Measurements from ENCODE around the gene NEGR1.

Gene NEGR1

DNA sequence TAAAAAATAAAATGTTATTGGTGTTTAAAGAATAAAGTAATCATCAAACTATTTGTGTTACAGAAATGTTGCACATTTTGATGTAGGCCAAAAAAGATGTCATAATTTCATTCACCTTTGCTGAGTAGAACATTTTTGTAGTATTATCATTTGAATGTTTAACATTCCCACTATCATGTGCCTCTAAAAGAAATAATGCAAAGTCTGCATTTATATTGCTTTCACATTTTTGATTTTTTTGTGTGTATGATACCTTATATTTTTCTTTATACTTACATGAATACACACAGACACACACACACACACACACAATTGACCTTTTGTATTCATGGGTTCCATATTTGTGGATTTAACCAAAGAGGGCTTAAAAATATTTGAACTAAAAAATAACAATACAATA lies 657.3 kb downstream of the NEGR1 start:
- DNase-seq (ENCODE audit: low read depth): no peak

DNA sequence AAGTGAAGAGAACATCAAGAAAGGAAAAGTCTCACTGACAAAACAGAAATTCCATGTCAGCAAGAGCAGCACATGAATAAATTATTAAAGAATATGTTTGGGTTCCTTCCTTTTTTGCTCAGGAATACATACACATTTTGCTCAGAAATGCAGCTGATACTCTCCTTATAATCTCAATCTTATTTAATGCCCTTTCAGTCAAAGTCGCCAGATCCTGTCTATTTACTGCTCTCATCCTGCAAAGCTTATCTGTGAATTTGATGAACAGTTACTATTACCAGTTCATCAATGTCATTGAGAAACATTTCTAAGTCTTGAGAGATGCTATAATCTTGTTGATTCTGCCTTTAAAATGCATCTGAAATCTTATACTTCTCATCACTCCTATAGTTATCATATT lies 658.5 kb downstream of the NEGR1 start:
- DNase-seq (ENCODE audit: low read depth): no peak

DNA sequence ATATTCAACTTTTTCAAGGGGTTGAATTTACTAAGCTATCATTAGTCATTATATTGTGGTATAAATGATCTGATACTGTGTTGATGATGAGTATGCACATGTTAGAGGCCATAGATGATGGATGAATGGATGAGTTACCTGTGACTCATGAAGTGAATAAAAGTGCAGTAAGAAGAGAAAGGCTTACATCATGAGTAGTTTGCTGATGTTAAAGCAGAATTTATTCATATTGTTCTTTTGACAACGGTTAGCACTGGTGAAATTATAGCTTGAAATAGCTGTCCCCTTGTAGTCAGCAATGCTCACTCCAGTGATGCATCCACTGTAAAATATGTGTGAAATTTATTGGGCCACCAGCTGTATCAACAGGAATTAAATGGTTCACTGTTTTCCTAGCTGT lies 660.6 kb downstream of the NEGR1 start:
- no peak for DNase-seq (ENCODE audit: low read depth)

DNA sequence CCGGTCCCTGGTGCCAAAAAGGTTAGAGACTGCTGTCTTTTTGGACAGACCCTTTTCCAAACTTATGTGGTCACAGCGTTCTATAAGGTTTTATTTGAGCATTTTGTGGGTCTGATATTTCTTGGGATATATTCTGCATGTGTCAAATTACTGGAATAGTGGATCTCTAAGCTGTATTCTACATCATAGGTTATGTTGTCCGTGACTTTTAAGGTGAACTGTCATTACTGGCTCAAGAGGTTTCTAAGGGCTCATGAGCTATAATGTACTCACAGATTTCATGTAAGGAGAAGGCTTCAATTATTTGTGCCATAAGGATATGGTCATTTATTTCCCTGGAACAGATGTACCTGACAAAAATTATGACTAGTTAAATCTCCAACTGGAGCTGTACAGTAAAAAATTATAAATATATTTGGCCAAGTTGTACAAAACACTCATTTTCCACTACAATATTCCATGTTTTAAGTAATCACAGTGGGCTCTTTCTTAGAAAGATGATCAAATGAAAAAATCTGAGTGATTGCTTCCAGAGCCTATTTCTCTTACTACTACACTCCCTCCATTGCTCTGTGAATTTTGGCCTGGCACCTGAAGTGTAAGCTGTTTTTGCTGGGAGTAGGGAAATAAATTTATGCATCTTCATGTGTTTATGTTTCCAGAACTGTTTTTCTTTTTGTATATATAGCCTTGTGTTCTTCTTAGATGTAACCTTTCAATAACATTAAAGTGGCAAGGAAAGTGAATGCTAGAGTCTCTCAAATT lies 663.4 kb downstream of the NEGR1 start:
- DNase-seq (ENCODE audit: low read depth): no peak

DNA sequence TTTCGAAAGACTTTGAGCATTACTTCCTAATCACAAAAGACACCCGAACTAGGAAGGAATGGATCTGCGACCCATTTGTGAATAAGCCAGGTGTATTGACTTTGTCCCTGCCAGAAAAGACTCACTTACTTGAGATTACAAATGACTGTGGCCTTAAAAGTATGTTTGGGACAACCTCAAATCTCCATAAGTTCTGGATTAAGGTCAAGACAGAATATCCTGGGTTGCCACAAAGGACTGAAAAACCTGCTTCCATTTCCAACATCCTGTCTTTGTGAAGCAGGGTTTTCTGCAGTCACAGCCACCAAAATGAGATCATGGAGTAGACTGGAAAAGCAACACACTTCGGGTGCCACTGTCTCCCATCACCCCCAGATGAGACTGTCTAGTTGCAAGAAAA lies 664.1 kb downstream of the NEGR1 start:
- no peak for DNase-seq (ENCODE audit: low read depth)

DNA sequence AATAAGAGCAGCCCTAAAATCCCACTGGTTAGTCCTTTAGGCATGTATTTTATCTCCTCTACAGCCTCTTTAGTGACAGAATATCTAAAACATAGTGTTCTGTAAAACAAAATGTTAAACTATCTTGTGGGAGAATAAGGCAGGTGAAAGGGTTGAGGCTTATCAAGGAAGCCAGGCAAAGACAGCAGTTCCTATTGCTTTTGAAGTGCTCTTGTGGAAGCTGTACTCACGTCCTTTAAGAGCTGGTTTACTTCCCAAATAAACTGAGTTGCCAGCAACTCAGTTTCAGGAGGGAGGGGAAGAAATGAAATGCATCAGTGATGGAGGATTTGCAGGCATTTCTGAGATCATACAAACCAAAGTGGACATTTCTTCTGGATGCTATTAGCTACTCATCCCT lies 671.9 kb downstream of the NEGR1 start:
- DNase-seq (ENCODE audit: low read depth): no peak

DNA sequence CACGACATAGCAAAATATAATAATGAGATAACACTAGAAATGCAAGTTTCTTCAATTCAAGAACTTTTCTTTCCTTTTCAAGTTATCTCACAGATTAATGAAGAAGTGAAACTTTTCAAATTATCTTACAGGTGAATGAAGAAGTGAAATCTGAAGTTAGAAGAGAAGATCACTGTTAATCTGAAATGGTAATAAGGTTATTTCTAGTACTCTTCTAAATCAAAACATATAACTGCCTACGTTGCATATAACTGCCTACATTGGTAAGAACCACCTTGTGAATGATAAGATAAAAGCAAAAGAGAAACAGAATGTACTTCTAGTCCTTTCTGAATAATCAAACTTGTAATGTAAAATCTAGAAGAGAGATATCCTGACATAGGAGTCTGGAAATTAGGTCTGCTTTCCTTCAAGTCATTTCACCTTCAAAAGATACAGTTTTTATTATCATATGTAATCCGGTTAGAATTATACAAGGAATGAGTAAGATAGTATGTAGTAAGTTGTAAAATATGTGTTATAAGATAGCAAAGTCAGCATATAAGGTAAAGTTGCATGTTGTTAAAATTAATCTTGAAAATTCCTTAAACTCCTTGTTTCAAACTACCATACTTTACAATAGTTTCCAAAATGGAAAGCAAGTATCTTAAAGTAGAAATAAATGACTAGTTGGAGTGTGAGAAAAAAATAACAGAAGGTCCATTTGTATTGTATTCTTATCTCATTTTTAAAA lies 679.1 kb downstream of the NEGR1 start:
- DNase-seq (ENCODE audit: low read depth): no peak

DNA sequence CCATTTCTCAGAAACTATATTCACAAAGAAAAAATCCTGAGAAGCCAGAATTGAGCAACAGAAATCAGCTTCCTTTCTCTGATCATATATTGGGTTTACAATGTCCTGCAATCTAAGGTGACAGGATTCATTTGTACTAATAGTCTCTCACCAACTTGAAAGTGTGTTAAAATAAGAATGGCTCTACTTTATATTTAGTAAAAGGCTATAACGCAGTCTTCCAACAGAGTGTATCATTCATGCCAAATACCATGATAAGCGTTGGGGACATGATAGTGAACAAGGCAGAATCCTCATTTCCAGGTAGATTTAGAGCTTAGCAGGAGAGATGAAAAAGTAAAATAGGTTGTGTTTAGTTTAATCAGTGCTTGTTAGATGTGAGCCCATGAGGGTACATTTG lies 682.3 kb downstream of the NEGR1 start:
- DNase-seq (ENCODE audit: low read depth): no peak

DNA sequence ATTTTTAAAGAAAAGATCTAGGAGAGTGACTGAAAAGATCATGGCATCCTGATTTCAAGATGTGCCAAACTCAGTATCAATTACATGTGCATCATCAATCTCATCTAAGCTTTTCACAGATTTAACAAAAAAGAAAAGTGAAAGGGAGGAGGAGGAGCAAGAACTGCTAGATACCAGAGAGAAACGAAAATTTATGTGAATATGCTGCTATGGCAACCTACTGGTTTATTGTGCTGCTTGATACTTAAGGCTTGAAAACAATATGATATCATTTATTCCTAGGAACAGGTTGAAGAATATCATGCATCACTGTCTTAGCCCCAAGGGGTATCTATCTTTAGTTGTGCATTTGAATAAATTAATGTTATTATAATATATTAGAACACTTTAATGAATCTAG lies 683.0 kb downstream of the NEGR1 start:
- no peak for DNase-seq (ENCODE audit: low read depth)

DNA sequence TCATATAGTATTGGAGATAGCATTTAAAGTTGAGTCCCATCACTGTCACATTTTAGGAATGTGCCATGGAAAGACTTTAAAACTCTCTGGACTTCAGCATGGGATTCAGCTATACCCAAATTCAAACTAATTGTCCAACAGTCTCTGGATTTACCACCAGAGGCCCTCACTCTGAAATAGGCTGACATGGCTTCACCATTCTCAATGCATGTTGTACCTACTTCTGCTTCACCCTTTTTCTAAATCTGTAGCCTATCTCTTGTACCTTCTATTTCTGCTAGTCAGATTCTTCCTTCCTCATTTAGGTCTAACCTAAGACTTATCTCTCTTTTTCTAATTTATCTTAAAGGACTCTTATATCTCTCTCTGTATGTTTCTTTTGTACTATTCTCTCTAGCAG lies 688.8 kb downstream of the NEGR1 start:
- DNase-seq (ENCODE audit: low read depth): no peak

DNA sequence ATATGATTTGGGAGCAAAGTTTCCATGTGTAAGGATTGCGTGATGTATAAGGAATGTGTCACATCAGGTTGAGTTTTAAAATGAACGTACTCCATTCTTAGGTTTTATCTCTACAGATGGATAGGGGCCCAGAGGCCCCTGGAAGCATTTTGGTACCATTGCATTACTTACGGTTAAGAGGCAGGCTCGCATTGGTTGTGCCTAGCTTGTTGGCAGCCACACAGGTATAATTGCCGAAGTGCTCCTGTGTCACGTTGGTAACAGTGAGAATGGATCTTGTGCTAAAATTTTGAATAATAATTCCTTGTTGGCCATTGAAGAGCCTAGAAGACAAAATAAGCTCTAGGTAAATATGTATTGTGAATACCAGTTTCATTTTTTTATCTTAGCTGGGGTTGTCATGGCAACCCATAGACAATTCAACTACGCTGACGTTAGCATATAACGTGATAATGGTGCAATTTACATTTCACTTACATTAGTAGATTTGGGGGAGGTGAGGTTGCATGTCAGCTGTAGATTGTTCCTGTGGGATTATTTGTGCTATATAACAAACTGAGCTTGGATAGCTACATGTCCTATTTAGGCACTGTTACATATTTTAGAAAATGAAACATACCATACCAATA lies 689.6 kb downstream of the NEGR1 start:
- no peak for DNase-seq (ENCODE audit: low read depth)

DNA sequence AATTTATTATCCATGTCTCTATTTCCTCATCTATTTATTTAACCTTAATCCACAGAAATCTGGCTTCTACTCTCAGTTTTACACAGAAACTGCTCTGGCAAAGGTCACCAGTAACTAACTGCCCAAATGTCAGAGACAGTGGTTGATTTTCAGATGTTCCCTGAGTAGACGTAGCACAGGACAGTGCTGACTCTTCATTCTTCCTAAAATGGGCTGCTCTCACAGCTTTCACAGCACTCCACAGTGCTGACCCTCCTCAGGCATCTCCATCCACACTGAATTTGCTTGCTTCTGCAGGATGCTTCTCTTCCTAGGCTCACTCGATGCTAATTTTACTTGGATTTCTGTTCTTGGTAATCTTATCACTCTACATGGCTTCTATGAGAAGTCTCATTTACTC lies 693.3 kb downstream of the NEGR1 start:
- no peak for DNase-seq (ENCODE audit: low read depth)

DNA sequence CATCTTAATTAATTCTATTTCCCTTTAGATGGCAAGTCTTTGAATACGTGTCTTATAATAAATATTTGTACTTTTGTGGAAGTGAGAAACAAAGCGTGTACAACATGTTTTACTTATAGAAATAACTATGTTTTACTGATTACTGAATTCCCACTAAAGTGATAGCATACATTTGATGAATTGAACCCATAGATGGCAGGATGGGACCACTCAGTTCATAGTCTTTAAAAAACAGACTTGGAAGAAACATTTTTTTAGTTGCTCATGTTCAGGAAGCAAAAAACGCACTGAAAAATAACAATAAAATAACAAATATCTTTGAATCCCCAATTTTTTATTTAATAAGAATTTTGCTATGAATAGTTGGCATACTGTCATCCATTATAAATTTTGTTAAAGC lies 694.4 kb downstream of the NEGR1 start:
- DNase-seq (ENCODE audit: low read depth): no peak

DNA sequence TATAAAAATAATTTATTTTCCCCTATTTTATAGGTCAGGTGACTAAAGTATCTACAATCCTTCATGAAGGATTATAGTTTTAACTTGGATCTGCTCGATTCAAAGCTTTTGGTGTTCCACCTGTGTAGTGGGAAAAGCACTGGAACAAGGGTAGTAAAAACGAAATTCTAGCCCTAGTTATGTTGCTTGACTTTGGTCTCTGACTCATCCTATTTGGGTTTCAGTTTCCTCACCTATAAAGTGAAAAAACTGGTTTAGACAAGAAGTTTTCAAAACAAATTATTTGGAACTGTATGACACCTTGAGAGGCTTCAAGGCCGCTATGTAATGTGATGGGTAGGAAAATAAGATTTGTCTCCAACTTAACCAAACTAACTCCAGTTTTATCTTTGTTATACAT lies 696.3 kb downstream of the NEGR1 start:
- DNase-seq (ENCODE audit: low read depth): no peak

DNA sequence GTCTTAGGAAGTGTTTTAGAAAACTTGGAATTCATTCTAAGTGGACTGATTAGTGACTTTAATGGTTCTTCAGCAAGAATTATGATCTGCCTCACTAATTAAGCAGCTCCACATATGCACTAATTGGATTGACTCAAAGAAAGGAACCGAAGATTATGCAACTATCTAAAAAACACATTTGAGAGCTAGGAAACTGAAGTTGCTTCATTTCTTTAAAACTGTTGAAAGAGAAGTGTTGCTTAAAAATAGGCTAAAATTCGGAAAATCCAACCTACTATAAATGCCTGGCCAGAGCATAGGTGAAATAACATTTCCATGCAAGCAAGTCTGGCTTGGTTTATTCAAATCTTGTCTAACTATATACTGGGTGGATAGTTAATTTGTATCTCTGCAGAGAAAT lies 698.6 kb downstream of the NEGR1 start:
- DNase-seq (ENCODE audit: low read depth): no peak

DNA sequence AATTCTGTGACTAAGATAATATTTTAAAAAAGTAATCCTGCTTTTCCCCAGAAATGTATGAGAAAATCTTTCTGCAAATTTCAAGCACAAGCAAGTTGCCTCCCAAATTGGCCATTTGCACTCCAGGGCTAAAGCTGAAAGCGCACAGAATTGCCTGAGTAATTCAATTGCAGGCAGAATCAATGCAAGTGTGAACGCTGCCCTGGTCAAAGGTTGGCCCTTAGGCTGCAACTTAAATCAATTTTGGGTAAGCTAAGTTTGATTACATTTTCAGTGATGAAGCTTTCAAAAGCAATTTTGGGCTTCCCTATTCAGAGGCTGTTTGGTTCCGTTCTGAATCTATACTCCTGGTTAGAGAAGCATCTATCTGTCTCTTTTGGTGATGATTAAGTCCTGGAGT lies 699.7 kb downstream of the NEGR1 start:
- DNase-seq (ENCODE audit: low read depth): no peak

DNA sequence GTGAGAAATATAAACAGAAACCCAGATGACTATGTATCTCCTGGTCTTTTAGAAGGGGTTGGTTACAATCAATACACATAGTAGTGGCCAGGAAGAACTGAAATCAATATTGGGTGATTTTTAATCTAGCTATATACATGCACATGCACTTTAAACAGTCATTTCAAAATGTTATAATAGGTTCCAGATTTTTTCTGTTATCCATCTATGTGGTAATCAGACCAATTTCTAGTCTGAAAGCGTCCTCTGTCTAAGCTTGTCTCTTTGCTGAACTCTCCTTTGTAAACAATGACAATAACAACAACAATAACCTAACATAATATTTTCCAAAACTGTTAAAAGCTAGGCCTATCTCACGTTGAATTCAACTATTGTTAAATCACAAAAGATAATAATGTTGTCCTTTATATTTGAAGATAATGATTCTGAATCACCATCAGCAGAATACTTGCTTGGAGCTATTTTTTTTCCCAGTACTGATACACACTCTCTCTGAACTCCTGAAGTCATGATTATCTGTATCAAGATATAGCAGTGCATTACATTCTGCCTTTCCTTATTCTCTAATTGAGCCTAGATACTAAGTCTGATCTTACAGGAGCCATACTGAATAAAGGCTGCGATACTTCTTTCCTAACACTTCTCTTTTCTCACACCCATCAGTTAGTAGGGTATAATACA lies 704.7 kb downstream of the NEGR1 start:
- DNase-seq (ENCODE audit: low read depth): no peak

DNA sequence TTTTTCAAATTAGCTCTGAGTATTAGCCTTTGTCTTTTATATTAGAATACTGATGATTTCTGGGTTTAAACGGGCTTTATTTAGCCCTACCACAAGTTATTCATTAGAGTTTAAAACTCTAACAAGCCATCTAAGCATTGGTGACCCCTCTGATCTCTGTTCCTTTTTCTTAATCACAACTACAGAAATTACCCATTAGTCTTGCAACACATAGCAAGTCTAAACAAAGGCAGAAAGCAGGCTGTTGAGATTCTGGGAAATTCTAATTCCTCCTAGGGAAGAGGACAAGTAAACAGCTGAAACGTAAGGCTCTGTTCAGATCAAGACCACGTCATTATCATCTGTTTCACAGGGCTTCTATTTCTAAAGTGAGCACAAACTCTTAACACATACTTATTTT lies 710.3 kb downstream of the NEGR1 start:
- no peak for DNase-seq (ENCODE audit: low read depth)

DNA sequence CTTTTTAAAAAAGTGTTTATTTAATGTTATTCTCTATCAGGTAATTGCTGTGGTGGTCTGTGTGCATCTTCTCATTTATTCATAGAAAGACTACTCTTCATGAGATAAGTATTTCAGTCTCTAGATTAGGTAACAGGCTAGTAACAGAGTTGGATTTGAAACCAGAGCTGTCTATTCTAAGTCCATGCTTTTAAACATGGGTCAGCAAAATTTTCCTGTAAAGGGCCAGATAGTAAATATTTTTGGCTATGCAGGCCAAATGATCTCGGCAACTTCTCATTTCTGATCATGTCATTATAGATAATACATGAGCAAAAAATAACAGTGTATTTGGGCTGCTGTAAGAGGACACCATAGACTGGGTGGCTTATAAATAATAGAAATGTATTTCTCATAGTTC lies 715.9 kb downstream of the NEGR1 start:
- DNase-seq (ENCODE audit: low read depth): no peak

DNA sequence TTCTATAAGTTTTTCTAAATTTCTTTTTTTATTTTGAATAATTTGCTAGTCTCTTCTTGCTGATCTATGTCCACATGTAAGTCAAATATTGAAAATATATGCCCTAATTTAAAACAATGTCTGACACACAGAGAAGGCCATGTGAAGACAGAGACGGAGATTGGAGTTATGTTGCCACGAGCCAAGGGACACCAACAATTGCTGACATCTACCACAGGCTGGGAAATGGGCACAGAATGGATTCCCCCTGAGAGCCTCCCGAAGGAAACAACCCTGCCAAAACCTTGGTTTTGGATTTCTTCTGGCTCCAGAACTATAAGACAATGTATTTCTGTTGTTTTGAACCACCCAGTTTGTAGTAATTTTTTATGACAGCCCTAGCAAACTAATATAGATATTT lies 716.5 kb downstream of the NEGR1 start:
- no peak for DNase-seq (ENCODE audit: low read depth)

DNA sequence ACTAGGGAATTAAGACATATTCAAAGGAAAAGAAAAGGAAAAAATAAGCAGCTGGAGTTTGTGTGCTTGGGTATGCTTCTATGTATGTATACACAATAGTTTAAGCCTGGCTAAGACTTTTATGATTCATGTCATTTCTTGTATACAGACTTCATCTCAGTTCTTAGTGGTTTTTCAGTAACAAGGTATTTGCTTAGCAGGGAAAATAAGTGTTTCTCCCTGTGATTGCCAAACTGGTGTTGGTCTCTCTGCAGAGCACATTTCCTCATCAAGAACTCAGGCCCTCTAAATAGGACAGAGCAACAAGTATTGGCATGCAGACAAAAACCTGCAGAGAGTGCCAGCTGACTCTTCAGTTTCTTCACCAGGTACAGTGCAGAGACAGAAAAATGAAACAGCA lies 717.1 kb downstream of the NEGR1 start:
- DNase-seq (ENCODE audit: low read depth): no peak

DNA sequence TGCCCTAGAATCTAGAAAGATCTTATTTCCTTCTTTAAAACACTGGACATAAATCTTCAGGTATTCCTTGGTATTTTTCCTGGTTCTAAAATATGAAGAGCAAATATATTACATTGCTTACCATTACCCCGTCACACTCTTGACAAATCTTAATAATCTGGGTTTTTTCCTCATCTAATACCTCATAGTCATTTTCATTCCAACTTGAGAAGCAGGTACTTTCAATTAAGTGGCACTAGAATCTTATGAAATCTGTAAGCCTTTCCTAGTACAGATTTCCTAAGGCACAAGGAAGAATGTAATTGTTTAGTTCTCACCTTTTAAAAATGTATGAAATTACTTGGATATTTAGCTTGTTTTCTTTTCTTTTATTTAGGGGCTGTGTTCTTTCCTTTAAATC lies 720.0 kb downstream of the NEGR1 start:
- DNase-seq (ENCODE audit: low read depth): no peak

DNA sequence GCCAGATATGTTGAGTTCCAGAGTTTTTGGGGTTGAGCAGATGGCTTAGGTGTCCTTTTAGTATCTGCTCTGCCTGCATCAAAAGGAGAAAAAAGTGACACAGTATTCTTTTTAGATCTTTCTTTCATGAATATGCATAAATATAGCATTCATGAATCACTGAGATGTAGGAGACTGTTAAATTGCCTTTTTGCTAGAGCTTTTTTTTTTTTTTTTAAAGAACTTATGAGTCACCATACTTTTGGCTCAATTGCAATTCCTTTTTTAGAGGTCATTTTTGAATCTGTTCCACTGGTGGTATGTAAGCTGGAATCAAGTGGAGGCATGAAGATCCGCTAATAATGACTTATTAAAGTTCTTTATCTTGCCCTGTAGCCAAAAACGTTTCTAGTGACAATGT lies 720.6 kb downstream of the NEGR1 start:
- no peak for DNase-seq (ENCODE audit: low read depth)

Data from activated T-helper 1 cell treated with Interleukin-2 at 50 U/mL for 16 hours (primary cell).